Lower leg skin (tissue), 3 donors: ENCODE data around the gene METRN.
A peak's percentile ranks its signal among the peaks of the same experiment; 100 is the strongest.

ENCODE experiments used
- CTCF ChIP-seq, 3 donors: fragments of 450-650 bp; IDR thresholded peaks; one replicate each; pipeline ENCODE4 v1.5.1; 2016; ENCODE audit warnings: antibody characterized with exemption in 3 of 3, mild to moderate bottlenecking in 3 of 3, moderate library complexity in 2 of 3
- POLR2A ChIP-seq, 2 donors: fragments of 450-650 bp; IDR thresholded peaks; one replicate each; pipeline ENCODE4 v1.6.1; 2016 to 2017; ENCODE audit warnings: antibody characterized with exemption in 2 of 2, mild to moderate bottlenecking in 1 of 2, moderate library complexity in 1 of 2

- TF ChIP-seq CTCF (IDR thresholded peaks at IDR 0.05) = peak in 1 of 3 donors; percentile 16
- no peak for TF ChIP-seq POLR2A (IDR thresholded peaks at IDR 0.05)
These were observed 19.4 kb upstream of the METRN start for GRCh38 chr16:695355-696089.
